Astrocyte of the spinal cord (primary cell): ENCODE data around the gene RFX8.

Experiments used
- DNase-seq: peaks from one replicate; pipeline ENCODE4 v3.0.0; 2011; ENCODE audit warnings: low read depth, low spot score
- H3K4me3 ChIP-seq: 2 replicates; pipeline ENCODE4 v1.5.1; 2011; ENCODE audit warnings: low read depth, mild to moderate bottlenecking, low read length, moderate library complexity
- in situ Hi-C: cut with HindIII; loops from 2 replicates; pipeline ENCODE4 v1.10.0; 2017; ENCODE audit warnings: low sequenced_read_pairs
- TF ChIP-seq, protein P1 (sequence below): IDR thresholded peaks from 2 replicates; pipeline ENCODE4 v1.5.1; 2012; ENCODE audit warnings: low read depth, mild to moderate bottlenecking, low read length, inconsistent platforms

RFX8 gene

DNA sequence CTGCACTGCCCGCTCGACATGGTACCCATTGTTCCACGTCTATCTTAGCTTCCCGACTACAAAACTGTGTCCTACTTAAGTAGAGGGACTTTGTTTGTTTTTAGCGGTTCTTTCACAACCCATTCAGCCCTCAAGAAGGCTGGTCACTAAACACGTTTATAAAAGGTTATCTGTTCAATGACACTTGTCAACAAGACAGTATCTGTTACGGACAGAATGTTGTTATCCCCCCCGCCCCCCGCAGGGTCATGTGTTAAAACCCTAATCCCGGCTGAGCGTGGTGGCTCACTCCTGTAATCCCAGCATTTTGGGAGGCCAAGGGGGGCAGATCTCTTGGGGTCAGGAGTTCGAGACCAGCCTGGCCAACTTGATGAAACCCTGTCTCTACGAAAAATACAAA is 47.2 kb downstream of the RFX8 start:
- no peak for DNase-seq
- TF ChIP-seq, protein P1, sequence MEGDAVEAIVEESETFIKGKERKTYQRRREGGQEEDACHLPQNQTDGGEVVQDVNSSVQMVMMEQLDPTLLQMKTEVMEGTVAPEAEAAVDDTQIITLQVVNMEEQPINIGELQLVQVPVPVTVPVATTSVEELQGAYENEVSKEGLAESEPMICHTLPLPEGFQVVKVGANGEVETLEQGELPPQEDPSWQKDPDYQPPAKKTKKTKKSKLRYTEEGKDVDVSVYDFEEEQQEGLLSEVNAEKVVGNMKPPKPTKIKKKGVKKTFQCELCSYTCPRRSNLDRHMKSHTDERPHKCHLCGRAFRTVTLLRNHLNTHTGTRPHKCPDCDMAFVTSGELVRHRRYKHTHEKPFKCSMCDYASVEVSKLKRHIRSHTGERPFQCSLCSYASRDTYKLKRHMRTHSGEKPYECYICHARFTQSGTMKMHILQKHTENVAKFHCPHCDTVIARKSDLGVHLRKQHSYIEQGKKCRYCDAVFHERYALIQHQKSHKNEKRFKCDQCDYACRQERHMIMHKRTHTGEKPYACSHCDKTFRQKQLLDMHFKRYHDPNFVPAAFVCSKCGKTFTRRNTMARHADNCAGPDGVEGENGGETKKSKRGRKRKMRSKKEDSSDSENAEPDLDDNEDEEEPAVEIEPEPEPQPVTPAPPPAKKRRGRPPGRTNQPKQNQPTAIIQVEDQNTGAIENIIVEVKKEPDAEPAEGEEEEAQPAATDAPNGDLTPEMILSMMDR = no peak
- no peak overlapping the region for H3K4me3 ChIP-seq
- in situ Hi-C loops = no loop called here

DNA sequence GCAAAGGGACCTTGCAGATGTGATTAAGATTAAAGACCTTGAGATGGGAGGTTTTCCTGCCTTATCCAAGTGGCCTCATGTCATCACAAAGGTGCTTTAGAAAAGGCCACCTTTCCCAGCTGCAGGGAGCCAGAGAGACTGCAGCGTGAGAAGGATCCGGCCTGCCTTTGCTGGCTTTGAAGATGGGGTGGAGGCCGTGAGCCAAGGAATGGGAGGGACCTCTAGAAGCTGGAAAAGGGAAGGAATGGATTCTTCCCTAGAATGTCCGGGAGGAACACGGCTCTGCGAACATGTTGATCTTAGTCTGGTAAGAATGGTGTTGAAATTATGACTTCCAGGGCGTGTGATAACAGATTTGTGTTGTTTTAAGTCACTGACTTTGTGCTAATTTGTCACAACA is 47.7 kb downstream of the RFX8 start:
- TF ChIP-seq, protein P1 = no peak
- in situ Hi-C loops = no loop called here
- no peak for DNase-seq
- H3K4me3 ChIP-seq = no peak overlapping the region

- TF ChIP-seq, protein P1 = no peak
- H3K4me3 ChIP-seq = no peak overlapping the region
- in situ Hi-C loops = no loop called here
- no peak for DNase-seq
Observed at GRCh38 chr2:101426822-101427221, 48.1 kb downstream of the RFX8 start.

- in situ Hi-C loops = no loop called here
- no peak overlapping the region for H3K4me3 ChIP-seq
- TF ChIP-seq, protein P1 = no peak
- no peak for DNase-seq
Observed at GRCh38 chr2:101420623-101421022, 54.3 kb downstream of the RFX8 start.

- peak; percentile 71 for DNase-seq
- TF ChIP-seq, protein P1 = peak; percentile 75
- in situ Hi-C loops = no loop called here
- no peak overlapping the region for H3K4me3 ChIP-seq
Observed at GRCh38 chr2:101419096-101419663, 55.7 kb downstream of the RFX8 start.

- DNase-seq = no peak
- in situ Hi-C loops = no loop called here
- TF ChIP-seq, protein P1 = no peak
- H3K4me3 ChIP-seq = no peak overlapping the region
Observed at GRCh38 chr2:101418460-101419095, 56.3 kb downstream of the RFX8 start.

DNA sequence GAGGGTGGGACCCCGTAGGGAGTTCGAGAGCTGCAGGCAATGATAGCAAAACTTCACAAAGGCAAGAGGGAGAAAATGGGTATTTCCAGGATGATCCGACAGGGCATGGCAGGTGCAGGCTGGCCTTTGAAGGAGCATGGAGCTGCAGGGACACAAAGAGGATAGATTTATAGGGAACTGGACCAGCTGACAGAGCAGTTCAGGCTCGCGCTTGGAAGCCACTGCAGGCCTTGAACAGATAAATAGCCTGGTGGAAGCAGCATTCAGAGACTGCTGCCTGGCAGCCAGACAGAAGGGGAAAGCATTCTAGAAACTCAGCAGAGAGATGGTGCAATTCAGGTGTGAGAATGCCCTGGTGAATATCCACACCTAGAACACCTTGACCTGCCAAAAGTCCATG is 58.3 kb downstream of the RFX8 start:
- no peak overlapping the region for H3K4me3 ChIP-seq
- in situ Hi-C loops = no loop called here
- no peak for DNase-seq
- TF ChIP-seq, protein P1 = no peak
